ENCODE data around the gene CCDC71.

DNA sequence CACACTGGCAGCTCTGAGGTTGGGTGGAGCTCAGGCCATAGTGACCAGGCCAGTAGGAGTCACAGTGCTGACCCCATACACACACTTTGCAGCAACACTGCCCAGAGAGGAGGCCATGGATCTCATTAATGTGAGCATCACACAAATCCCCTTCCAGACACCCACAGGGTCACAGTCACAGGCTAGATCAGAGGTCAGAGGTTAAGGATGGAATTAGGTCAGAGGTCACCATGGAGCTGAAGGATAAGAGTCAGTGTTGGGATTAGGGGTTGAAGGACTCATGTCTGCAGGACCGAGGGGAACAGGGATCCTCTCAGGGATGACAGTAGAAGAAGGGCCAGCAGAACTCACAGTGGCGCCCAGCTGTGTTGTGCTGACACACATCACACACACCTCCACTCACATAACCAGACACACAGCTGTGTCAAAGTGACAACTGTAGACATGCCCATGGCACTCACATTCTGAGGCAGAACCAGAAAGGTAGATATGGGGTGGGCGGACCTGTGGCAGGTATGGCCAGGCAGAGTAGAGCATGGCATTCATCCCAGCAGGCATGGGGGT is 12.7 kb downstream of the CCDC71 start:
- TF ChIP-seq BHLHE40 (IDR thresholded peaks at IDR 0.05; ENCODE audit: borderline replicate concordance): no peak
- no peak for TF ChIP-seq HDGF (IDR thresholded peaks at IDR 0.05; ENCODE audit: borderline replicate concordance)
- no peak for TF ChIP-seq FOXA1 (IDR thresholded peaks at IDR 0.05)
- no peak for TF ChIP-seq PKNOX1 (IDR thresholded peaks at IDR 0.05)
- TF ChIP-seq FOXM1 (IDR thresholded peaks at IDR 0.05; ENCODE audit: borderline replicate concordance): no peak
- no peak for TF ChIP-seq SP1 (IDR thresholded peaks at IDR 0.05)
- TF ChIP-seq ELF4 (IDR thresholded peaks at IDR 0.05): no peak

All from HEK293T (cell line).